ENCODE measurements around the gene MRPS18C.

DNA sequence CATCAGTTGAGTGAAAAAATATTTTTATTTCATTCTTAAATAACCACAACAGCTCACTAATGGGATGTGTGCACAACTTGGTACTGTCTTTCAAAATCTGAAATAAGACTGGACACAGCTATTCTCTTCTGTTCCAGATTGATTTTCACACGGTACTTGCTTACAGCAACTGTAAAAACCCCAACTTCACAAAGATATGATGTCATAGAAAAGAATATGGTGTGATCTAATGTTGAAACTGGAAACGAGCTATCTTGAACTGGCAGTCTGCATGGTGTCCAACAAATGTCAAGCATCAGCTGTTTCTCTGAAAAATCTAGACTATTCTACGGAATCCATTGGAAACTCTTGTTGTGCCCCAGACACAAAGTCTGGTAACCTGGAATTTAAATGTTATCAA, 15.0 kb upstream of the MRPS18C start:
- TF ChIP-seq POLR2A (IDR thresholded peaks at IDR 0.05; ENCODE audit: low read depth, low read length) (no peak), POU2F2 (IDR thresholded peaks at IDR 0.05; ENCODE audit: low read depth, low read length) (no peak), POLR2AphosphoS5 (IDR thresholded peaks at IDR 0.05; ENCODE audit: low read depth, low read length) (no peak), TAF1 (IDR thresholded peaks at IDR 0.05; ENCODE audit: low read depth, low read length) (no peak), PAX5 (IDR thresholded peaks at IDR 0.05; ENCODE audit: insufficient read depth, low read length, severe bottlenecking) (no peak)

Measured in GM12891 (cell line).